K562 (cell line): ENCODE data around the gene ZNF593OS. TPM values are rescaled to one million over a fixed set of nuclear protein-coding genes. Genes with fewer than 3 reads are reported as not detected.

ENCODE experiments used
- AFF1 ChIP-seq, 2 experiments: fragments of 450-650 bp; IDR thresholded peaks; 2 replicates each; pipeline ENCODE4 v1.6.1; 2018; ENCODE audit warnings: mild to moderate bottlenecking in 2 of 2, low read depth in 1 of 2; ENCODE audit not compliant: partially characterized antibody in 2 of 2
- AFF4 ChIP-seq: sonication (generic); formaldehyde crosslinking; IDR thresholded peaks from 2 replicates; pipeline ENCODE4 v1.8.0; 2023; ENCODE audit warnings: mild to moderate bottlenecking, missing genetic modification reagents
- BRD4 ChIP-seq: fragments of 200-600 bp; sonication (generic); IDR thresholded peaks from 2 replicates; pipeline ENCODE4 v1.6.1; 2017; ENCODE audit warnings: inconsistent platforms
- ELF2 ChIP-seq: fragments of 250-450 bp; sonication (Bioruptor Pico); IDR thresholded peaks from 2 replicates; pipeline ENCODE4 v1.5.0; 2021; ENCODE audit warnings: mild to moderate bottlenecking
- L3MBTL2 ChIP-seq: fragments of 450-650 bp; IDR thresholded peaks from 2 replicates; pipeline ENCODE4 v1.6.1; 2016; ENCODE audit warnings: mild to moderate bottlenecking, moderate library complexity
- NCOA1 ChIP-seq: fragments of 450-650 bp; IDR thresholded peaks from 2 replicates; pipeline ENCODE4 v1.6.1; 2016; ENCODE audit warnings: low read depth
- RNF219 ChIP-seq: fragments of 250-450 bp; sonication (Bioruptor Pico); IDR thresholded peaks from 2 replicates; pipeline ENCODE4 v1.5.0; 2022; ENCODE audit warnings: mild to moderate bottlenecking
- ZNF76 ChIP-seq: fragments of 250-450 bp; sonication (Bioruptor Pico); IDR thresholded peaks from 2 replicates; pipeline ENCODE4 v1.4.0; 2020; ENCODE audit warnings: mild to moderate bottlenecking, moderate library complexity, borderline replicate concordance
- ZNF780A ChIP-seq: fragments of 250-450 bp; sonication (Bioruptor Pico); IDR thresholded peaks from 2 replicates; pipeline ENCODE4 v1.5.0; 2021; ENCODE audit warnings: mild to moderate bottlenecking
- polyA plus RNA-seq, 8 experiments: library from polyadenylated mRNA; depleted of rRNA in 4 of 8; stranded (reverse) in 5 of 8; unstranded in 3 of 8; fragments of >200 nt; fragmentation: Nextera tagmentation in 2 of 8; fragmentation: Illumina TruSeq in 1 of 8; extraction: Ambion mirVana in 2 of 8; extraction: Trizol in 1 of 8; gene quantifications; 2 replicates each; pipeline versions ENCODE4 v1.2.1 to v1.2.3, GENCODE V29; 2011 to 2014; ENCODE audit warnings: inconsistent platforms in 1 of 8, missing spikeins in 1 of 8
- total RNA-seq, 7 experiments: library from RNA; depleted of rRNA in 6 of 7; stranded (reverse); fragments of >200 nt in 6 of 7; fragmentation: Illumina TruSeq in 2 of 7; extraction: Trizol in 2 of 7; gene quantifications; 2 replicates each; pipeline versions ENCODE4 v1.2.1 to v1.2.3, GENCODE V29; 2011 to 2021; ENCODE audit warnings: low replicate concordance in 1 of 7
- TF ChIP-seq, protein P1 (sequence below): fragments of 200-800 bp; sonication (Bioruptor generic); IDR thresholded peaks from 2 replicates; pipeline ENCODE4 v1.6.1; 2017; ENCODE audit warnings: missing genetic modification characterization, missing compliant biosample characterization

The ZNF593OS gene
- total and polyA plus RNA-seq, 9 of the 15 experiments (the other 6 are each of a cell fraction or from before 2014, with no cell fraction given), result 0.24 to 0.27 TPM; not detected in 7

DNA sequence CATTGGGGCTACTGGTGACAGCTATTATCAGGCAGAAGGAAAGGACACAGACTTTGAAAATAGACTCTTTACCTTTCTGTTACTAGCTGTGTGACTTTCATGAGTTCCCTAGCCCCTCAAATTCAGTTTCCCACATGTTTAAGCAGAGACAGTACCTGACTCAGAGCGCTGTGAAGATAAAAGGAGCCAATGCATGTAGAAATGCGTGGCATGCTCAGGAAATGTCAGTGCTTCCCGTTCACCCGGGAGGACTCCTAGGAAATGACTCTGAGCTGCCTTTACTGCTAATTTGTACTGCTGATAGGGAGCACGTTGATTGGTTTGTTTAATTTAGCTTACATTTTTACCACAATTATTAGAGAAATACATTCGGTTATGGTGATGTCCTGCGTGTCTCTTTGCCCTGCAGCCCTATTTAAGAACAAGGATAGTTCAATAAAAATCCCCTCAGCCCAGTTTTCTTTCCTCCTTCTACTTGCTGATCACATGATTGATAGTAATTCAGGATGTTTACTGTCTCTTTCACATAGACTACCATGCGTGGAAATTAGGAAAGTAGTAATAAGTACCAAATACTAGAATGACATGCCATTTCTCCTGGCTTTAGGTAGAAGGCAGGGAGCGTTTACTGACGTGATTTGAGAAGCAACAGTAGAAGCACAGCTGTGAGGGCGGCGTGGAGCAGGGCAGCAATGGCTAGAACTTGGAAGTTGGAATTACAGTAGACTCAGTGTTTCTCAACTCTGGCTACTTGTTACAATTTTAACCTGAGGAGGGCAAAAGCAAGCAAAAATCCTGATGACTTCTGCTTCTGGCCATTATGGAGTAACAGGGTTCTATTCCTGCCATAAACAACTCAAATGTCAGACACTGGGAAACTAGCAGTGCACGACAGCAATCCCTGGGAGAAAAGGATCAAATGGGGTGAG is 44.1 kb downstream of the ZNF593OS start (continued):
- TF ChIP-seq AFF1 (IDR thresholded peaks at IDR 0.05; ENCODE audit: low read depth in 1 of 2, partially characterized antibody in 2 of 2), result peak; percentile 46 to 70
- TF ChIP-seq ELF2 (CRISPR knock-in tag), result 0 out of 2 replicates have a peak, but pooled peaks have one; percentile 58
- peak; percentile 98 for TF ChIP-seq BRD4
- TF ChIP-seq, protein P1, sequence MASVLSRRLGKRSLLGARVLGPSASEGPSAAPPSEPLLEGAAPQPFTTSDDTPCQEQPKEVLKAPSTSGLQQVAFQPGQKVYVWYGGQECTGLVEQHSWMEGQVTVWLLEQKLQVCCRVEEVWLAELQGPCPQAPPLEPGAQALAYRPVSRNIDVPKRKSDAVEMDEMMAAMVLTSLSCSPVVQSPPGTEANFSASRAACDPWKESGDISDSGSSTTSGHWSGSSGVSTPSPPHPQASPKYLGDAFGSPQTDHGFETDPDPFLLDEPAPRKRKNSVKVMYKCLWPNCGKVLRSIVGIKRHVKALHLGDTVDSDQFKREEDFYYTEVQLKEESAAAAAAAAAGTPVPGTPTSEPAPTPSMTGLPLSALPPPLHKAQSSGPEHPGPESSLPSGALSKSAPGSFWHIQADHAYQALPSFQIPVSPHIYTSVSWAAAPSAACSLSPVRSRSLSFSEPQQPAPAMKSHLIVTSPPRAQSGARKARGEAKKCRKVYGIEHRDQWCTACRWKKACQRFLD (CRISPR knock-in tag), result peak; percentile 10
- no peak for TF ChIP-seq ZNF780A (CRISPR knock-in tag)
- TF ChIP-seq AFF4 (CRISPR knock-in tag), result peak; percentile 88
- TF ChIP-seq L3MBTL2, result peak; percentile 41
- TF ChIP-seq NCOA1, result no peak
- TF ChIP-seq RNF219 (CRISPR knock-in tag), result peak; percentile 78; the same call in 1 of the 2 replicates
- no peak for TF ChIP-seq ZNF76 (CRISPR knock-in tag)
